Neural cell (in vitro differentiated cells): ENCODE measurements around the gene ST3GAL3. TPM values are rescaled to one million over a fixed set of nuclear protein-coding genes. Genes with fewer than 3 reads are reported as not detected.
A peak's percentile ranks its signal among the peaks of the same experiment; 100 is the strongest.

Experiments
- H2AFZ ChIP-seq: fragments of 200-600, 300-800 bp; sonication (generic), shearing (Covaris generic); 2 replicates; pipeline ENCODE4 v1.6.0; 2014; ENCODE audit warnings: low read depth, mild to moderate bottlenecking, antibody characterized with exemption, low read length, moderate library complexity
- H3F3A ChIP-seq: fragments of 200-600 bp; shearing (Covaris generic); 2 replicates; pipeline ENCODE4 v1.6.1; 2016; ENCODE audit warnings: mild to moderate bottlenecking, moderate library complexity, mixed read lengths, antibody characterized with exemption, low read length; ENCODE audit not compliant: insufficient read depth, poor library complexity, severe bottlenecking
- H3K27ac ChIP-seq: fragments of 200-600, 300-800 bp; sonication (generic), shearing (Covaris generic); 2 replicates; pipeline ENCODE4 v1.5.1; 2014; ENCODE audit warnings: mild to moderate bottlenecking, low read length, moderate library complexity
- H3K27me3 ChIP-seq: fragments of 300-800, 200-600 bp; sonication (generic), shearing (Covaris generic); 2 replicates; pipeline ENCODE4 v1.6.0; 2014; ENCODE audit warnings: mild to moderate bottlenecking, low read depth, low read length, moderate library complexity; ENCODE audit not compliant: insufficient read depth
- H3K36me3 ChIP-seq: fragments of 300-800, 200-600 bp; sonication (generic), shearing (Covaris generic); 2 replicates; pipeline ENCODE4 v1.5.1; 2014; ENCODE audit warnings: mild to moderate bottlenecking, antibody characterized with exemption, low read length, moderate library complexity; ENCODE audit not compliant: insufficient read depth
- H3K4me2 ChIP-seq: fragments of 300-800, 200-600 bp; sonication (generic), shearing (Covaris generic); 2 replicates; pipeline ENCODE4 v1.6.0; 2014; ENCODE audit warnings: mild to moderate bottlenecking, low read length
- H3K4me3 ChIP-seq: fragments of 300-800, 200-600 bp; sonication (generic), shearing (Covaris generic); 2 replicates; pipeline ENCODE4 v1.5.1; 2014; ENCODE audit warnings: mild to moderate bottlenecking, low read length, moderate library complexity
- H3K79me2 ChIP-seq: fragments of 200-600 bp; shearing (Covaris generic); replicated peaks from 2 replicates; pipeline ENCODE4 v1.6.0; 2014; ENCODE audit warnings: mild to moderate bottlenecking, low read length, moderate library complexity; ENCODE audit not compliant: insufficient read depth
- H3K9ac ChIP-seq: fragments of 300-800, 200-600 bp; sonication (generic), shearing (Covaris generic); 2 replicates; pipeline ENCODE4 v1.6.1; 2016; ENCODE audit warnings: mild to moderate bottlenecking, low read length, mixed read lengths
- H3K9me2 ChIP-seq: fragments of 200-600 bp; shearing (Covaris generic); 2 replicates; pipeline ENCODE4 v1.6.1; 2016; ENCODE audit warnings: mild to moderate bottlenecking, low read length, mixed read lengths; ENCODE audit not compliant: insufficient read depth
- H3K9me3 ChIP-seq: fragments of 200-600, 300-800 bp; sonication (generic), shearing (Covaris generic); 2 replicates; pipeline ENCODE4 v1.6.1; 2016; ENCODE audit warnings: mild to moderate bottlenecking, mixed run types, low read length, moderate library complexity, mixed read lengths
- H4K20me1 ChIP-seq: fragments of 200-600 bp; shearing (Covaris generic); 2 replicates; pipeline ENCODE4 v1.6.1; 2016; ENCODE audit warnings: mild to moderate bottlenecking, mixed run types; ENCODE audit not compliant: insufficient read depth
- EP300 ChIP-seq: fragments of 450-650 bp; conservative IDR thresholded peaks from 2 replicates; pipeline ENCODE4 v1.6.1; 2014; ENCODE audit warnings: antibody characterized with exemption, mild to moderate bottlenecking, moderate library complexity; ENCODE audit not compliant: poor library complexity, severe bottlenecking
- EZH2 ChIP-seq: fragments of 200-600, 300-800 bp; shearing (Covaris generic), sonication (generic); IDR thresholded peaks from 2 replicates; pipeline ENCODE4 v1.6.1; 2014; ENCODE audit warnings: antibody characterized with exemption, low read length, borderline replicate concordance, mild to moderate bottlenecking; ENCODE audit not compliant: insufficient read depth, poor library complexity, severe bottlenecking
- MXI1 ChIP-seq: fragments of 450-650 bp; conservative IDR thresholded peaks from 2 replicates; pipeline ENCODE4 v1.6.1; 2014; ENCODE audit warnings: antibody characterized with exemption, mild to moderate bottlenecking; ENCODE audit not compliant: poor library complexity, severe bottlenecking
- POLR2AphosphoS5 ChIP-seq: IDR thresholded peaks from 2 replicates; pipeline ENCODE4 v1.6.1; 2012
- RAD21 ChIP-seq: fragments of 450-650 bp; conservative IDR thresholded peaks from 2 replicates; pipeline ENCODE4 v1.6.1; 2014; ENCODE audit warnings: antibody characterized with exemption, mild to moderate bottlenecking, moderate library complexity
- SMC3 ChIP-seq: fragments of 450-650 bp; conservative IDR thresholded peaks from 2 replicates; pipeline ENCODE4 v1.6.1; 2014; ENCODE audit warnings: antibody characterized with exemption, mild to moderate bottlenecking, moderate library complexity; ENCODE audit not compliant: poor library complexity
- TAF1 ChIP-seq: IDR thresholded peaks from 2 replicates; pipeline ENCODE4 v1.6.1; 2012; ENCODE audit warnings: low read depth
- polyA plus RNA-seq: library from polyadenylated mRNA; depleted of rRNA; stranded (reverse); fragments of >200 nt; gene quantifications from 2 replicates; pipeline ENCODE4 v1.2.3, GENCODE V29; 2014
- TF ChIP-seq, protein P1 (sequence below): fragments of 450-650 bp; IDR thresholded peaks from 2 replicates; pipeline ENCODE4 v1.5.1; 2014; ENCODE audit warnings: antibody characterized with exemption, mild to moderate bottlenecking, moderate library complexity; ENCODE audit not compliant: poor library complexity, severe bottlenecking
- TF ChIP-seq, protein P2 (sequence below): IDR thresholded peaks from 2 replicates; pipeline ENCODE4 v1.6.1; 2012; ENCODE audit warnings: borderline replicate concordance

Gene ST3GAL3
- polyA plus RNA-seq, 1 donor from 2014 or later, result 36.8 TPM

DNA sequence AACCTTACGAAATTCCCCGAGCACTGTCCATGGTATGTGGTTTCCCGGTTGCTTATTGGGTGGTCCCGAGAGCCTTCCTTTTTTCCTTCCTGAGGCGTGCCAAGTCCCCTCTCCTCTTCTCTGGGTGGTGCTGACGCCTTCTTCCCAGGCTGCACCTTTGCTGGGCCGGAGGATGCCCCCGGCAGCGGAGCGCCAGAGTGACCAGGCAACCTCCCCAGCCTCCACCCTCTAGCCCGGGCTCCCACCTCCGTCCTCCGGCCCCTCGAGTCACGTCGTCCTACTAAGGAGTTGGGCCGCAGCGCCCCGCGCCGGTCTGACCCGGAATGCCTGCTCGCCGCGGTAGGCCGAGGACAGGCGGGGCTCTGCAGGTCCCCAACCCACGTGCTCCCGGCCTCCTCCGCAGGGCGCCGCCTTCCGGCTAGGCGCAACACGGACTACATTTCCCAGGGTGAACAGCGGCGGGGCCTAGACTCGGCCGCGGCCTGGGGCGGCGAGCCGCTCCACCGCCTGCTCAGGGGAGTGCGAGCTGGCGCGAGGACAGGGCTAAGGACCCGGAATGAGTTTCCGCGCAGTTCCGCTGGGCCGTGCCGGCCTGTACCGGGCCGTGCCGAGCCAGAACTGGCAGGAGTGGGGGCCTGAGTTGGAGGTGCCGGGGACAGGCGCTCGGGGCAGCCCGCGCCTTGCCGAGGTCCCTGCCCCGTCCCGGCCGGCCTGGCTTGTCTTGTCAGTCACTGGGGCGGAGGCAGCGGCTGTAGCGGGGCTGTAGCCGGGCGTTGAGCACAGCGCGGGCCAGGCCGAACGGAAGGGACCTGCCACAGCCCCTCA, 239.1 kb downstream of the ST3GAL3 start, which contains the start of gene IPO13:
TSS of gene IPO13 (plus strand) at position 715 of the 825 bp plus-strand sequence. CDS start 651 bp downstream, outside the sequence.
- Histone ChIP-seq H3K4me3 (peak within 1 kb of the TSS; percentile 78), H2AFZ (peak within 1 kb of the TSS; percentile 81), H3K27ac (peak within 1 kb of the TSS; percentile 74), H4K20me1 (no peaks in the 10 kb centered on the region), H3K9ac (peak within 1 kb of the TSS; percentile 89), H3K9me3 (no peaks in the 10 kb centered on the region), H3K36me3 (no peaks in the 10 kb centered on the region), H3K4me2 (peak within 1 kb of the TSS; percentile 97), H3K9me2 (no peaks in the 10 kb centered on the region), H3K79me2 (peaks cover 34% of the 10 kb centered on the region), H3K27me3 (no peaks in the 10 kb centered on the region), H3F3A (no peaks in the 10 kb centered on the region)
- TF ChIP-seq, protein P1, sequence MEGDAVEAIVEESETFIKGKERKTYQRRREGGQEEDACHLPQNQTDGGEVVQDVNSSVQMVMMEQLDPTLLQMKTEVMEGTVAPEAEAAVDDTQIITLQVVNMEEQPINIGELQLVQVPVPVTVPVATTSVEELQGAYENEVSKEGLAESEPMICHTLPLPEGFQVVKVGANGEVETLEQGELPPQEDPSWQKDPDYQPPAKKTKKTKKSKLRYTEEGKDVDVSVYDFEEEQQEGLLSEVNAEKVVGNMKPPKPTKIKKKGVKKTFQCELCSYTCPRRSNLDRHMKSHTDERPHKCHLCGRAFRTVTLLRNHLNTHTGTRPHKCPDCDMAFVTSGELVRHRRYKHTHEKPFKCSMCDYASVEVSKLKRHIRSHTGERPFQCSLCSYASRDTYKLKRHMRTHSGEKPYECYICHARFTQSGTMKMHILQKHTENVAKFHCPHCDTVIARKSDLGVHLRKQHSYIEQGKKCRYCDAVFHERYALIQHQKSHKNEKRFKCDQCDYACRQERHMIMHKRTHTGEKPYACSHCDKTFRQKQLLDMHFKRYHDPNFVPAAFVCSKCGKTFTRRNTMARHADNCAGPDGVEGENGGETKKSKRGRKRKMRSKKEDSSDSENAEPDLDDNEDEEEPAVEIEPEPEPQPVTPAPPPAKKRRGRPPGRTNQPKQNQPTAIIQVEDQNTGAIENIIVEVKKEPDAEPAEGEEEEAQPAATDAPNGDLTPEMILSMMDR, result peak; percentile 98
- TF ChIP-seq POLR2AphosphoS5 (peak; percentile 91), RAD21 (peak; percentile 81), MXI1 (peak; percentile 92), EZH2 (no peak), EP300 (peak; percentile 80), SMC3 (peak; percentile 81), TAF1 (peak; percentile 84)
- TF ChIP-seq, protein P2, sequence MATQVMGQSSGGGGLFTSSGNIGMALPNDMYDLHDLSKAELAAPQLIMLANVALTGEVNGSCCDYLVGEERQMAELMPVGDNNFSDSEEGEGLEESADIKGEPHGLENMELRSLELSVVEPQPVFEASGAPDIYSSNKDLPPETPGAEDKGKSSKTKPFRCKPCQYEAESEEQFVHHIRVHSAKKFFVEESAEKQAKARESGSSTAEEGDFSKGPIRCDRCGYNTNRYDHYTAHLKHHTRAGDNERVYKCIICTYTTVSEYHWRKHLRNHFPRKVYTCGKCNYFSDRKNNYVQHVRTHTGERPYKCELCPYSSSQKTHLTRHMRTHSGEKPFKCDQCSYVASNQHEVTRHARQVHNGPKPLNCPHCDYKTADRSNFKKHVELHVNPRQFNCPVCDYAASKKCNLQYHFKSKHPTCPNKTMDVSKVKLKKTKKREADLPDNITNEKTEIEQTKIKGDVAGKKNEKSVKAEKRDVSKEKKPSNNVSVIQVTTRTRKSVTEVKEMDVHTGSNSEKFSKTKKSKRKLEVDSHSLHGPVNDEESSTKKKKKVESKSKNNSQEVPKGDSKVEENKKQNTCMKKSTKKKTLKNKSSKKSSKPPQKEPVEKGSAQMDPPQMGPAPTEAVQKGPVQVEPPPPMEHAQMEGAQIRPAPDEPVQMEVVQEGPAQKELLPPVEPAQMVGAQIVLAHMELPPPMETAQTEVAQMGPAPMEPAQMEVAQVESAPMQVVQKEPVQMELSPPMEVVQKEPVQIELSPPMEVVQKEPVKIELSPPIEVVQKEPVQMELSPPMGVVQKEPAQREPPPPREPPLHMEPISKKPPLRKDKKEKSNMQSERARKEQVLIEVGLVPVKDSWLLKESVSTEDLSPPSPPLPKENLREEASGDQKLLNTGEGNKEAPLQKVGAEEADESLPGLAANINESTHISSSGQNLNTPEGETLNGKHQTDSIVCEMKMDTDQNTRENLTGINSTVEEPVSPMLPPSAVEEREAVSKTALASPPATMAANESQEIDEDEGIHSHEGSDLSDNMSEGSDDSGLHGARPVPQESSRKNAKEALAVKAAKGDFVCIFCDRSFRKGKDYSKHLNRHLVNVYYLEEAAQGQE, result peak; percentile 84

DNA sequence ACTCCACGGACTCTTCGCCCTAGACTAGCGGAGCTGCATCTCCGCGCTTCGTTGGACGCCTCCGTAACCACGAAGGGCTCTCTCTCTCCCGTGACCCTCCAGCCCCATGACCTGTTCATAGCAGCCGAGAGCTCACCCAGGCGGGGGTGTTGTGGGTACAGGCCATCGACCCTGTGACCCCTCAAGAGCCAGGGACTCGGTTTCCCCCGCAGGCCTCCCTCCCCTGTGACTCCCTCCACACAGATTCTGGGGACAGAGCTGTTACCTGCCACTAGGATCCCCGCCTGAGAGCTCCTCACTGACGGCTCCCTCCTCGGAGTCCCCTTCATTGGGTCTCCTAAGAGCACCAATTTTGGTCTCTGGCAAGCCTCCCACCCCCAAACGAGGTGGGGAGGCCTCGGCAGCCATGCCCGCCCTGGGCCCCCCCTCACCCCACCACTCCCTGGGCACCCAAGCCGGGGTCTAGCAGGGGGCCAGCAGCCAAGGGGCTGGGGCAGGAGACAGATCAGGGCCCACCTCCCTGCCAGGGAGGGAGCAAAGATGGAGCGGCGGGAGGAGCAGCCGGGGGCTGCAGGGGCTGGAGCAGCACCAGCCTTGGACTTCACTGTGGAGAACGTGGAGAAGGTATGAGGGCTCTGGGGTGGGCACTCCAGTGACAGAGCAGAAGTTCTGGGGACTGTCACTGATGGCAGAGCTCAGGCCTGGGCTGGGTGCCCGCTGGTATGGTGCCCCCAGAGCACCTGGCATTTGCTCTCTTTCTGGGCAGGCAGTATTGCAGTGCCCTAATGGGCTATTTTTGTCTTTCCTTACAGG, 239.9 kb downstream of the ST3GAL3 start:
- H3K36me3 ChIP-seq, result no peaks in the 10 kb centered on the region
- peaks cover 37% of the 10 kb centered on the region for H3K79me2 ChIP-seq
- H3K4me2 ChIP-seq, result peak overlapping the region; percentile 97
- H3K27ac ChIP-seq, result peak overlapping the region; percentile 74
- H3K9ac ChIP-seq, result peak overlapping the region; percentile 89
- H4K20me1 ChIP-seq, result no peaks in the 10 kb centered on the region
- H3K9me3 ChIP-seq, result no peaks in the 10 kb centered on the region
- H3F3A ChIP-seq, result no peaks in the 10 kb centered on the region
- peak overlapping the region; percentile 81 for H2AFZ ChIP-seq
- H3K9me2 ChIP-seq, result no peaks in the 10 kb centered on the region
- H3K4me3 ChIP-seq, result peak overlapping the region; percentile 78
- TF ChIP-seq, protein P2, result peak; percentile 10
- TF ChIP-seq POLR2AphosphoS5, result no peak
- H3K27me3 ChIP-seq, result no peaks in the 10 kb centered on the region
